ENCODE data around the gene UST. TPM values are rescaled to one million over a fixed set of nuclear protein-coding genes. Genes with fewer than 3 reads are reported as not detected.

UST gene
- total and polyA plus RNA-seq, 2 of the 8 experiments (the other 6 are each of a cell fraction or from before 2014, with no cell fraction given), result 13.5 to 34.5 TPM

DNA sequence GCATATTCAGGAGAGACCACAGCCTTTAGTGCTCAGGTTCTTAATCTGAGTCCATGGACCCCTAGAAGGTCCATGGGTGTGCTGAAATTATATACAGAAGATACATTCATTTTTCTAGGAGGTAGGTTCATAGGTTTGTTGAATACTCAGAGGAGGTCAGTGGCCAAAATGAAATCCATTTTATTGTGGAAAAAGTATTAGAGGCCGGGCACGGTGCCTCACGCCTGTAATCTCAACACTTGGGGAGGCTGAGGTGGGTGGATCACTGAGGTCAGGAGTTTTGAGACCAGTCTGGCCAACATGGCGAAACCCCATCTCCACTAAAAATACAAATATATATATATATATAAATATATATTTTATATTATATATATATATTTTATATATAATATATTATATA, 9.0 kb upstream of the UST start (continued):
- TF ChIP-seq, protein P1, sequence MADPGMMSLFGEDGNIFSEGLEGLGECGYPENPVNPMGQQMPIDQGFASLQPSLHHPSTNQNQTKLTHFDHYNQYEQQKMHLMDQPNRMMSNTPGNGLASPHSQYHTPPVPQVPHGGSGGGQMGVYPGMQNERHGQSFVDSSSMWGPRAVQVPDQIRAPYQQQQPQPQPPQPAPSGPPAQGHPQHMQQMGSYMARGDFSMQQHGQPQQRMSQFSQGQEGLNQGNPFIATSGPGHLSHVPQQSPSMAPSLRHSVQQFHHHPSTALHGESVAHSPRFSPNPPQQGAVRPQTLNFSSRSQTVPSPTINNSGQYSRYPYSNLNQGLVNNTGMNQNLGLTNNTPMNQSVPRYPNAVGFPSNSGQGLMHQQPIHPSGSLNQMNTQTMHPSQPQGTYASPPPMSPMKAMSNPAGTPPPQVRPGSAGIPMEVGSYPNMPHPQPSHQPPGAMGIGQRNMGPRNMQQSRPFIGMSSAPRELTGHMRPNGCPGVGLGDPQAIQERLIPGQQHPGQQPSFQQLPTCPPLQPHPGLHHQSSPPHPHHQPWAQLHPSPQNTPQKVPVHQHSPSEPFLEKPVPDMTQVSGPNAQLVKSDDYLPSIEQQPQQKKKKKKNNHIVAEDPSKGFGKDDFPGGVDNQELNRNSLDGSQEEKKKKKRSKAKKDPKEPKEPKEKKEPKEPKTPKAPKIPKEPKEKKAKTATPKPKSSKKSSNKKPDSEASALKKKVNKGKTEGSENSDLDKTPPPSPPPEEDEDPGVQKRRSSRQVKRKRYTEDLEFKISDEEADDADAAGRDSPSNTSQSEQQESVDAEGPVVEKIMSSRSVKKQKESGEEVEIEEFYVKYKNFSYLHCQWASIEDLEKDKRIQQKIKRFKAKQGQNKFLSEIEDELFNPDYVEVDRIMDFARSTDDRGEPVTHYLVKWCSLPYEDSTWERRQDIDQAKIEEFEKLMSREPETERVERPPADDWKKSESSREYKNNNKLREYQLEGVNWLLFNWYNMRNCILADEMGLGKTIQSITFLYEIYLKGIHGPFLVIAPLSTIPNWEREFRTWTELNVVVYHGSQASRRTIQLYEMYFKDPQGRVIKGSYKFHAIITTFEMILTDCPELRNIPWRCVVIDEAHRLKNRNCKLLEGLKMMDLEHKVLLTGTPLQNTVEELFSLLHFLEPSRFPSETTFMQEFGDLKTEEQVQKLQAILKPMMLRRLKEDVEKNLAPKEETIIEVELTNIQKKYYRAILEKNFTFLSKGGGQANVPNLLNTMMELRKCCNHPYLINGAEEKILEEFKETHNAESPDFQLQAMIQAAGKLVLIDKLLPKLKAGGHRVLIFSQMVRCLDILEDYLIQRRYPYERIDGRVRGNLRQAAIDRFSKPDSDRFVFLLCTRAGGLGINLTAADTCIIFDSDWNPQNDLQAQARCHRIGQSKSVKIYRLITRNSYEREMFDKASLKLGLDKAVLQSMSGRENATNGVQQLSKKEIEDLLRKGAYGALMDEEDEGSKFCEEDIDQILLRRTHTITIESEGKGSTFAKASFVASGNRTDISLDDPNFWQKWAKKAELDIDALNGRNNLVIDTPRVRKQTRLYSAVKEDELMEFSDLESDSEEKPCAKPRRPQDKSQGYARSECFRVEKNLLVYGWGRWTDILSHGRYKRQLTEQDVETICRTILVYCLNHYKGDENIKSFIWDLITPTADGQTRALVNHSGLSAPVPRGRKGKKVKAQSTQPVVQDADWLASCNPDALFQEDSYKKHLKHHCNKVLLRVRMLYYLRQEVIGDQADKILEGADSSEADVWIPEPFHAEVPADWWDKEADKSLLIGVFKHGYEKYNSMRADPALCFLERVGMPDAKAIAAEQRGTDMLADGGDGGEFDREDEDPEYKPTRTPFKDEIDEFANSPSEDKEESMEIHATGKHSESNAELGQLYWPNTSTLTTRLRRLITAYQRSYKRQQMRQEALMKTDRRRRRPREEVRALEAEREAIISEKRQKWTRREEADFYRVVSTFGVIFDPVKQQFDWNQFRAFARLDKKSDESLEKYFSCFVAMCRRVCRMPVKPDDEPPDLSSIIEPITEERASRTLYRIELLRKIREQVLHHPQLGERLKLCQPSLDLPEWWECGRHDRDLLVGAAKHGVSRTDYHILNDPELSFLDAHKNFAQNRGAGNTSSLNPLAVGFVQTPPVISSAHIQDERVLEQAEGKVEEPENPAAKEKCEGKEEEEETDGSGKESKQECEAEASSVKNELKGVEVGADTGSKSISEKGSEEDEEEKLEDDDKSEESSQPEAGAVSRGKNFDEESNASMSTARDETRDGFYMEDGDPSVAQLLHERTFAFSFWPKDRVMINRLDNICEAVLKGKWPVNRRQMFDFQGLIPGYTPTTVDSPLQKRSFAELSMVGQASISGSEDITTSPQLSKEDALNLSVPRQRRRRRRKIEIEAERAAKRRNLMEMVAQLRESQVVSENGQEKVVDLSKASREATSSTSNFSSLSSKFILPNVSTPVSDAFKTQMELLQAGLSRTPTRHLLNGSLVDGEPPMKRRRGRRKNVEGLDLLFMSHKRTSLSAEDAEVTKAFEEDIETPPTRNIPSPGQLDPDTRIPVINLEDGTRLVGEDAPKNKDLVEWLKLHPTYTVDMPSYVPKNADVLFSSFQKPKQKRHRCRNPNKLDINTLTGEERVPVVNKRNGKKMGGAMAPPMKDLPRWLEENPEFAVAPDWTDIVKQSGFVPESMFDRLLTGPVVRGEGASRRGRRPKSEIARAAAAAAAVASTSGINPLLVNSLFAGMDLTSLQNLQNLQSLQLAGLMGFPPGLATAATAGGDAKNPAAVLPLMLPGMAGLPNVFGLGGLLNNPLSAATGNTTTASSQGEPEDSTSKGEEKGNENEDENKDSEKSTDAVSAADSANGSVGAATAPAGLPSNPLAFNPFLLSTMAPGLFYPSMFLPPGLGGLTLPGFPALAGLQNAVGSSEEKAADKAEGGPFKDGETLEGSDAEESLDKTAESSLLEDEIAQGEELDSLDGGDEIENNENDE (IDR thresholded peaks at IDR 0.05; ENCODE audit: insufficient replicate concordance, low read length), result no peak

Measured in H1 (cell line).